Liver (tissue), 10 donors: Measurements from ENCODE around the gene VIL1. TPM values are rescaled to one million over a fixed set of nuclear protein-coding genes. Genes with fewer than 3 reads are reported as not detected.

Experiments
- DNase-seq: peaks from one replicate; pipeline ENCODE4 v3.0.0-alpha.2; 2017; ENCODE audit warnings: low spot score
- H3K27ac ChIP-seq, 2 donors: one replicate each; pipeline ENCODE4 v1.7.0; 2013; ENCODE audit warnings: inconsistent platforms in 2 of 2, low read length in 2 of 2, control low read depth in 1 of 2, low read depth in 1 of 2, mild to moderate bottlenecking in 1 of 2
- H3K27me3 ChIP-seq, 4 donors: one replicate each; pipeline versions ENCODE4 v1.6.1 to v1.7.0; 2013; ENCODE audit warnings: low read length in 3 of 4, inconsistent platforms in 1 of 4, mild to moderate bottlenecking in 1 of 4, moderate library complexity in 1 of 4; ENCODE audit not compliant: control insufficient read depth in 4 of 4, insufficient read depth in 4 of 4
- H3K36me3 ChIP-seq, 4 donors: one replicate each; pipeline versions ENCODE4 v1.6.1 to v1.7.0; 2013; ENCODE audit warnings: low read length in 3 of 4, mild to moderate bottlenecking in 3 of 4, low read depth in 1 of 4, moderate library complexity in 1 of 4; ENCODE audit not compliant: control insufficient read depth in 4 of 4, insufficient read depth in 3 of 4
- H3K4me1 ChIP-seq, 4 donors: one replicate each; pipeline versions ENCODE4 v1.6.1 to v1.7.0; 2013; ENCODE audit warnings: low read length in 3 of 4, mild to moderate bottlenecking in 3 of 4, moderate library complexity in 1 of 4; ENCODE audit not compliant: control insufficient read depth in 4 of 4, insufficient read depth in 4 of 4
- H3K4me3 ChIP-seq, 3 donors: one replicate each; pipeline versions ENCODE4 v1.6.1 to v1.7.0; 2013; ENCODE audit warnings: low read length in 3 of 3, control low read depth in 1 of 3, low read depth in 1 of 3, mild to moderate bottlenecking in 1 of 3
- H3K9ac ChIP-seq, 2 donors: one replicate each; pipeline ENCODE4 v1.7.0; 2013; ENCODE audit warnings: low read length in 2 of 2, mild to moderate bottlenecking in 2 of 2, moderate library complexity in 2 of 2, control low read depth in 1 of 2, low read depth in 1 of 2
- H3K9me3 ChIP-seq, 4 donors: one replicate each; pipeline versions ENCODE4 v1.6.1 to v1.7.0; 2013; ENCODE audit warnings: low read length in 3 of 4; ENCODE audit not compliant: control insufficient read depth in 4 of 4
- CTCF ChIP-seq: fragments of 150-350 bp; IDR thresholded peaks from 2 replicates; pipeline ENCODE4 v1.5.1; 2017; ENCODE audit warnings: improper control_type of control experiment, low read depth, low read length; ENCODE audit not compliant: missing input control
- EGR1 ChIP-seq, 2 donors: IDR thresholded peaks; 2 replicates each; pipeline ENCODE4 v1.6.1; 2016 to 2018; ENCODE audit warnings: antibody characterized with exemption in 2 of 2, low read depth in 2 of 2
- FOXA1 ChIP-seq: IDR thresholded peaks from 2 replicates; pipeline ENCODE4 v1.6.1; 2016; ENCODE audit warnings: antibody characterized with exemption
- FOXA2 ChIP-seq: IDR thresholded peaks from 2 replicates; pipeline ENCODE4 v1.6.1; 2016; ENCODE audit warnings: antibody characterized with exemption
- HNF4A ChIP-seq, 2 donors: conservative IDR thresholded peaks; 2 replicates each; pipeline ENCODE4 v1.6.1; 2016; ENCODE audit warnings: antibody characterized with exemption in 2 of 2, mild to moderate bottlenecking in 2 of 2
- HNF4G ChIP-seq: IDR thresholded peaks from 2 replicates; pipeline ENCODE4 v1.6.1; 2016; ENCODE audit warnings: antibody characterized with exemption
- JUND ChIP-seq, 2 donors: IDR thresholded peaks; 2 replicates each; pipeline ENCODE4 v1.6.1; 2016; ENCODE audit warnings: antibody characterized with exemption in 2 of 2
- MAX ChIP-seq: IDR thresholded peaks from 2 replicates; pipeline ENCODE4 v1.6.1; 2016; ENCODE audit warnings: antibody characterized with exemption
- RAD21 ChIP-seq, 2 donors: IDR thresholded peaks; 2 replicates each; pipeline ENCODE4 v1.6.1; 2016; ENCODE audit warnings: antibody characterized with exemption in 2 of 2, mild to moderate bottlenecking in 2 of 2
- REST ChIP-seq: IDR thresholded peaks from 2 replicates; pipeline ENCODE4 v1.6.1; 2016; ENCODE audit warnings: antibody characterized with exemption, mild to moderate bottlenecking
- SP1 ChIP-seq: IDR thresholded peaks from 2 replicates; pipeline ENCODE4 v1.6.1; 2018; ENCODE audit warnings: antibody characterized with exemption, mild to moderate bottlenecking
- TAF1 ChIP-seq: conservative IDR thresholded peaks from 2 replicates; pipeline ENCODE4 v1.6.1; 2016; ENCODE audit warnings: antibody characterized with exemption, mild to moderate bottlenecking
- YY1 ChIP-seq: IDR thresholded peaks from 2 replicates; pipeline ENCODE4 v1.6.1; 2016; ENCODE audit warnings: antibody characterized with exemption, mild to moderate bottlenecking
- ZBTB33 ChIP-seq: IDR thresholded peaks from 2 replicates; pipeline ENCODE4 v1.6.1; 2016; ENCODE audit warnings: antibody characterized with exemption
- WGBS: extraction: QIAGEN DNeasy Blood & Tissue Kit; methylation state at CpG from one replicate; pipeline ENCODE4 v1.1.7; 2013; 5-methylcytosine and 5-hydroxymethylcytosine counted together
- polyA plus RNA-seq, 2 donors: library from polyadenylated mRNA; stranded (reverse) in 1 of 2; unstranded in 1 of 2; fragments of 200-250 nt in 1 of 2; fragments of >200 nt in 1 of 2; fragmentation: Nextera tagmentation in 1 of 2; extraction: Ambion mirVana in 1 of 2; gene quantifications; one replicate each; pipeline versions ENCODE4 v1.2.1 to v1.2.3, GENCODE V29; 2013 to 2015
- small RNA-seq: library from RNA; depleted of rRNA; stranded (forward); fragments of <200 nt; gene quantifications from one replicate; pipeline ENCODE3, GENCODE V24; 2014
- total RNA-seq, 2 donors: library from RNA; depleted of rRNA; stranded (reverse); fragments of >200 nt; gene quantifications; one replicate each; pipeline ENCODE4 v1.2.3, GENCODE V29; 2014
- TF ChIP-seq, protein P1 (sequence below): IDR thresholded peaks from 2 replicates; pipeline ENCODE4 v1.6.1; 2016; ENCODE audit warnings: antibody characterized with exemption
- donor health status: healthy.
- donor health status: healthy.
- donor health status: healthy.
- donor health status: healthy.
- donor health status: healthy.

The VIL1 gene
- total and polyA plus RNA-seq, 4 donors = 16.4 to 72.0 (median 31.6) TPM

- Histone ChIP-seq H3K9me3 (no peaks in the 10 kb centered on the region), H3K36me3 (peaks cover 7 to 16% (median 10%) of the 10 kb centered on the region in 4 donors), H3K27me3 (no peaks in the 10 kb centered on the region), H3K9ac (no peak overlapping the region), H3K27ac (no peak overlapping the region), H3K4me3 (no peak overlapping the region), H3K4me1 (no peaks in the 10 kb centered on the region)
- no peak for DNase-seq
- 66% methylated on average over 2 of the region's 2 CpGs for WGBS
- TF ChIP-seq TAF1 = no peak
- no peak for TF ChIP-seq FOXA1
- no peak for TF ChIP-seq HNF4G
- no peak for TF ChIP-seq RAD21 (IDR thresholded peaks at IDR 0.05)
- TF ChIP-seq, protein P1, sequence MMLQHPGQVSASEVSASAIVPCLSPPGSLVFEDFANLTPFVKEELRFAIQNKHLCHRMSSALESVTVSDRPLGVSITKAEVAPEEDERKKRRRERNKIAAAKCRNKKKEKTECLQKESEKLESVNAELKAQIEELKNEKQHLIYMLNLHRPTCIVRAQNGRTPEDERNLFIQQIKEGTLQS = no peak
- TF ChIP-seq CTCF = no peak
- no peak for TF ChIP-seq ZBTB33
- no peak for TF ChIP-seq YY1
- TF ChIP-seq SP1 = no peak
- TF ChIP-seq REST = no peak
- no peak for TF ChIP-seq JUND (IDR thresholded peaks at IDR 0.05)
- TF ChIP-seq HNF4A (conservative IDR thresholded peaks at IDR 0.05) = no peak
- TF ChIP-seq MAX = no peak
- TF ChIP-seq FOXA2 = no peak
- no peak for TF ChIP-seq EGR1 (IDR thresholded peaks at IDR 0.05; ENCODE audit: low read depth in 2 of 2)
These were observed 82.7 kb downstream of the VIL1 start for GRCh38 chr2:218501665-218502064.

Small RNA genes within 50 kb of the gene (small RNA-seq; reads per million reads assigned to genes)
- 962 reads per million, percentile 99 among the genes with 10 or more reads in this experiment for gene MIR26B

Other genes starting within 250 kb of the VIL1 start
- 10 to 100 TPM; 58.1 to 74.7 TPM for gene ARPC2, start 201.9 kb upstream of the VIL1 start, total RNA-seq
- gene ARPC2, start 201.9 kb upstream of the VIL1 start, polyA plus RNA-seq = 10 to 100 TPM; 72.8 to 83.6 TPM
- gene GPBAR1, start 158.1 kb upstream of the VIL1 start, total RNA-seq = 1 to 10 TPM in 1 of 2 donors, under 1 TPM in 1; 0.42 to 1.4 TPM
- gene GPBAR1, start 158.1 kb upstream of the VIL1 start, polyA plus RNA-seq = 1 to 10 TPM; 2.1 to 2.7 TPM
- gene AAMP, start 149.0 kb upstream of the VIL1 start, total RNA-seq = 100 to 1,000 TPM in 1 of 2 donors, 10 to 100 TPM in 1; 79.9 to 116 TPM
- gene AAMP, start 149.0 kb upstream of the VIL1 start, polyA plus RNA-seq = 10 to 100 TPM; 63.6 to 69.2 TPM
- 10 to 100 TPM; 28.5 to 68.6 TPM for gene PNKD, start 148.6 kb upstream of the VIL1 start, total RNA-seq
- 100 to 1,000 TPM; 121 to 161 TPM for gene PNKD, start 148.6 kb upstream of the VIL1 start, polyA plus RNA-seq
- gene TMBIM1, start 126.6 kb upstream of the VIL1 start, total RNA-seq = 100 to 1,000 TPM; 122 to 133 TPM
- gene TMBIM1, start 126.6 kb upstream of the VIL1 start, polyA plus RNA-seq = 100 to 1,000 TPM in 1 of 2 donors, 10 to 100 TPM in 1; 61.8 to 106 TPM
- gene CATIP, start 62.3 kb upstream of the VIL1 start, total RNA-seq = not detected
- gene CATIP, start 62.3 kb upstream of the VIL1 start, polyA plus RNA-seq = under 1 TPM; 0.05 to 0.35 TPM
- 10 to 100 TPM in 1 of 2 donors, 1 to 10 TPM in 1; 1.4 to 23.0 TPM for gene SLC11A1, start 36.9 kb upstream of the VIL1 start, total RNA-seq
- gene SLC11A1, start 36.9 kb upstream of the VIL1 start, polyA plus RNA-seq = 1 to 10 TPM; 2.7 to 3.8 TPM
- gene CTDSP1, start 19.3 kb upstream of the VIL1 start, total RNA-seq = 10 to 100 TPM; 46.6 to 66.5 TPM
- 10 to 100 TPM; 38.3 to 76.5 TPM for gene CTDSP1, start 19.3 kb upstream of the VIL1 start, polyA plus RNA-seq
- 10 to 100 TPM in 1 of 2 donors, 1 to 10 TPM in 1; 7.7 to 10.9 TPM for gene USP37, start 149.2 kb downstream of the VIL1 start, total RNA-seq
- 1 to 10 TPM; 1.4 to 1.7 TPM for gene USP37, start 149.2 kb downstream of the VIL1 start, polyA plus RNA-seq
- gene CNOT9, start 149.7 kb downstream of the VIL1 start, total RNA-seq = 10 to 100 TPM; 17.2 to 24.4 TPM
- gene CNOT9, start 149.7 kb downstream of the VIL1 start, polyA plus RNA-seq = 10 to 100 TPM; 10.5 to 12.3 TPM
- under 1 TPM; 0.05 to 0.17 TPM for gene PLCD4, start 188.8 kb downstream of the VIL1 start, total RNA-seq
- under 1 TPM; 0.07 to 0.51 TPM for gene PLCD4, start 188.8 kb downstream of the VIL1 start, polyA plus RNA-seq
- gene ZNF142, start 240.5 kb downstream of the VIL1 start, total RNA-seq = 1 to 10 TPM; 6.0 to 7.4 TPM
- 1 to 10 TPM; 2.2 to 3.7 TPM for gene ZNF142, start 240.5 kb downstream of the VIL1 start, polyA plus RNA-seq
- 10 to 100 TPM; 14.8 to 27.5 TPM for gene BCS1L, start 240.6 kb downstream of the VIL1 start, total RNA-seq
- 10 to 100 TPM; 22.9 to 30.1 TPM for gene BCS1L, start 240.6 kb downstream of the VIL1 start, polyA plus RNA-seq